ENCODE measurements around the gene ADAMTS15. TPM values are rescaled to one million over a fixed set of nuclear protein-coding genes. Genes with fewer than 3 reads are reported as not detected.

Gene ADAMTS15
- total RNA-seq, 2 donors from 2014 or later, result 10.8 to 14.1 TPM

DNA sequence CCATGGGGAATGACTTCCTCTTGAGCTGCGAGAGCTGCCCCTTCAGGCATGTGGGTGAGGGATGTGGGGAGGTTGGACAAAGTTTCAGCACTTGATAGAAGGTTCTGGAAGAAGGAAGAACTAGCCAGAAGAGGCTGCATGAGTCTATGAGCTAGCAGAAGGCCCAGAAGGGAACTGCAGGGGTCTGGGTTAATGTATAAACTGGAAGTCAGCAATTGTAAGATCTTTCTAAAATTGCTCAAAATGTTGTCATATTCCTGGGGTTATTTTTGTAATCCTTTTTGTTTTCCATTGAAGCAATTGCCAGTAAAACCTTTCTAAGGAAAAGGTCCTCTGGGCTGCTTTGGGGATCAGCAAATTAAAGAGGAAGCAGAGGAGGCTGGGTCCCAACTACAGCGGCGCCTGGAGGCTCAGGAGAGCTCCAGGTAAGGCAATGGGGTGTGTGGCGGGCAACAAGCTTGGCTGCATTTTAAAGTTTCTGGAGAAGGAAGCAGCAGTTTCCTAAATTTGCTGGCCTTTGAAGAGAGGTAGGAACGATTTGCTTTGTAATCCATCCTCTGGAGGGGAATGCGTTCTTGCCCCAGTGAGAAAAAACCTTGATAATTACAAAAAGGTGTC is 29.2 kb downstream of the ADAMTS15 start:
- Histone ChIP-seq H3K36me3 (peaks cover 8% of the 10 kb centered on the region), H3K27me3 (replicated peaks; ENCODE audit: insufficient read depth) (no peaks in the 10 kb centered on the region), H3K27ac (peak overlapping the region; percentile 74 to 85), H3K9me3 (no peaks in the 10 kb centered on the region), H3K4me1 (ENCODE audit: control insufficient read depth in 1 of 2, low read depth in 2 of 2) (peaks cover 17 to 47% of the 10 kb centered on the region in 2 donors), H3K4me3 (no peak overlapping the region)
- ATAC-seq (ENCODE audit: insufficient number of reproducible peaks, low FRiP score, low read depth) (no peak), DNase-seq (ENCODE audit: low spot score) (no peak)
- TF ChIP-seq, protein P1, sequence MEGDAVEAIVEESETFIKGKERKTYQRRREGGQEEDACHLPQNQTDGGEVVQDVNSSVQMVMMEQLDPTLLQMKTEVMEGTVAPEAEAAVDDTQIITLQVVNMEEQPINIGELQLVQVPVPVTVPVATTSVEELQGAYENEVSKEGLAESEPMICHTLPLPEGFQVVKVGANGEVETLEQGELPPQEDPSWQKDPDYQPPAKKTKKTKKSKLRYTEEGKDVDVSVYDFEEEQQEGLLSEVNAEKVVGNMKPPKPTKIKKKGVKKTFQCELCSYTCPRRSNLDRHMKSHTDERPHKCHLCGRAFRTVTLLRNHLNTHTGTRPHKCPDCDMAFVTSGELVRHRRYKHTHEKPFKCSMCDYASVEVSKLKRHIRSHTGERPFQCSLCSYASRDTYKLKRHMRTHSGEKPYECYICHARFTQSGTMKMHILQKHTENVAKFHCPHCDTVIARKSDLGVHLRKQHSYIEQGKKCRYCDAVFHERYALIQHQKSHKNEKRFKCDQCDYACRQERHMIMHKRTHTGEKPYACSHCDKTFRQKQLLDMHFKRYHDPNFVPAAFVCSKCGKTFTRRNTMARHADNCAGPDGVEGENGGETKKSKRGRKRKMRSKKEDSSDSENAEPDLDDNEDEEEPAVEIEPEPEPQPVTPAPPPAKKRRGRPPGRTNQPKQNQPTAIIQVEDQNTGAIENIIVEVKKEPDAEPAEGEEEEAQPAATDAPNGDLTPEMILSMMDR (IDR thresholded peaks at IDR 0.05), result no peak

DNA sequence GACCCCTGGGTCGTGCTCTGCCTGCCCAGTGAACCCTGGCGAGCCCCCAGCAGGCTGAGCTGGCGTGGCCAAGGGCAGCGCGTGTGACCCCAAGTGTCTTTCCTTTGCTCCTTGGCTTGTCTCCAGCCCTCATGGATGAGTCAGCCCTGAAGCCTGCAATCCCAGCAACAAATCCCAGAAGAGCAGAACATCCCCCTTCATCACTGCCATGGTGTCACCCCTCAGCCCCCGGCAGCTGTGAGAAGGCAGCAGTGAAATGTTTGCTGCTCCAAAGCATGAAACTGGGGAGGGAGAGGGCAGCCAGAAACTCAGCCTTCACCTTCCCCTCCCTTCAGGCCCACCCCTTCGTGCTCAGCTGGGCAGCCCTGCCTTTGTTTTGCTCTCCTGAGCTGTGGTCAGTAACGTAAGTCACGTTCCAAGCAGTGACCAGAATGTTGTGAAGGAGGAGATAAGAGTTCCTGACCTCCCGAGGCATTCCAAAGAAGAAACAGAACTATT is 29.8 kb downstream of the ADAMTS15 start:
- TF ChIP-seq, protein P1 (IDR thresholded peaks at IDR 0.05), result no peak
- DNase-seq (ENCODE audit: low spot score) (peak; percentile 47), ATAC-seq (ENCODE audit: insufficient number of reproducible peaks, low FRiP score, low read depth) (peak; percentile 37)
- H3K27ac ChIP-seq, result peak overlapping the region; percentile 74 to 85
- no peaks in the 10 kb centered on the region for H3K27me3 ChIP-seq (replicated peaks; ENCODE audit: insufficient read depth)
- peaks cover 17 to 47% of the 10 kb centered on the region in 2 donors for H3K4me1 ChIP-seq (ENCODE audit: control insufficient read depth in 1 of 2, low read depth in 2 of 2)
- no peaks in the 10 kb centered on the region for H3K9me3 ChIP-seq
- H3K4me3 ChIP-seq, result no peak overlapping the region
- peaks cover 8% of the 10 kb centered on the region for H3K36me3 ChIP-seq

DNA sequence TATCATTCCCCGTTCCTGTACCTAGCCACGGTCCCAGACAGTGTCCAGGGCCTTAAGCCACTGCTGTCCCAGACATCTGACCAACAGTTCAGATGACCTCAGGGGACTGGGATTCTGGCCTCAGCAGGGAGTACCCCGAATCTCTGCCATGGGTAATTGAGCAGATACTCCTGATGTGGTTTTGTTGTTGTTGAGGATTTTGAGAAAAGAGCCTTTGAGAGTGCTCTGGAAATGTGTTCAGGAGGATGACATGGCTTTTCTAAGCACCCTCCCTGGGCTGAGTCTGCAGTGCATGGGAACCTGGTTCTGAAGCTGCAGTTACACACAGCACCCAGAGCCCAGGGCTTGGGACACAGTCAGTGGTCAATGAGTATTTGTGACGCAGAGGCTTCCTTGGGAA is 30.4 kb downstream of the ADAMTS15 start:
- DNase-seq (ENCODE audit: low spot score) (no peak), ATAC-seq (ENCODE audit: insufficient number of reproducible peaks, low FRiP score, low read depth) (no peak)
- Histone ChIP-seq H3K4me3 (no peak overlapping the region), H3K4me1 (ENCODE audit: control insufficient read depth in 1 of 2, low read depth in 2 of 2) (peaks cover 17 to 47% of the 10 kb centered on the region in 2 donors), H3K9me3 (no peaks in the 10 kb centered on the region), H3K36me3 (peaks cover 2% of the 10 kb centered on the region), H3K27ac (peak overlapping the region; percentile 74 to 85), H3K27me3 (replicated peaks; ENCODE audit: insufficient read depth) (no peaks in the 10 kb centered on the region)
- TF ChIP-seq, protein P1 (IDR thresholded peaks at IDR 0.05), result no peak

DNA sequence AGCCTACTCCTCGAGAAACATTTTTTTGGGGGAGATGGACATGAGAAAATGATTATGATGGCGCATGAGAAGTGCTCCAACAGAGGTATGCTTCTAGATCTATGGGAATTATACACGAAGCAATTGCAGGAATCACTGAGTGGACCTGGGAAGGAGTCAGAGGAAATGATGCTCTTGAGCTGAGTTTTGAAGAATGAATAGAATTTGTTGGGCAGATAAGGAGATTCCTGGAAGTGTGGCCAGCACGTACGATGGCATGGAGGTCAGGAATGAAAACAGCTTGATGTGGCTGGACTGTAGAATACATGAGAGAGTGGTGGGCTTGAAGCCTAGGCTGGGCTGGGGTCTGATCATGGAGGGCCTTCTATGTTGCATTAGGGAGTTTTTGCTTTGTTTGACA is 31.7 kb downstream of the ADAMTS15 start:
- no peaks in the 10 kb centered on the region for H3K36me3 ChIP-seq
- ATAC-seq (ENCODE audit: insufficient number of reproducible peaks, low FRiP score, low read depth) (no peak), DNase-seq (ENCODE audit: low spot score) (no peak)
- H3K27ac ChIP-seq, result peak overlapping the region; percentile 46 to 57
- no peak overlapping the region for H3K4me3 ChIP-seq
- H3K27me3 ChIP-seq (replicated peaks; ENCODE audit: insufficient read depth), result no peaks in the 10 kb centered on the region
- H3K9me3 ChIP-seq, result no peaks in the 10 kb centered on the region
- H3K4me1 ChIP-seq (ENCODE audit: control insufficient read depth in 1 of 2, low read depth in 2 of 2), result peaks cover 17 to 47% of the 10 kb centered on the region in 2 donors
- TF ChIP-seq, protein P1 (IDR thresholded peaks at IDR 0.05), result no peak

DNA sequence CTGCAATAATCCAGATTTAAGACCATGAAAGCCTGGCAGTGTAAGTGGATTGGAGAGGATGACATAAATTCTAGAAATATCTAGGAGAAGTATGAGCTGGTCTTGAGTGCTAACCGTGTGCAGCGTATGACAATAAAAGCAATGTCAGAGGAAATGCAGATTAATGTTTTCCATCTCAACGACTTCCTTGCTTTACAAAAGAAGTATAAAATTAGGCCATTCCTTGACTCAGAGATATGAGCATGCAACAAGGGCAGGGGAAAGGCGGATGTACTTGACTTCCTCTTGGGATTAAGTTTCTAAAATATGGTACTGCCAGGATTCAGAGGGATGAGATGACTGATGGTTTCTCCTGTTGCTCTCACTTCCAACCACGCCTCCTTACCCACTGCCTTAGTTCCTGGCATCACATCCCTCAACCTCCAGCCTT is 32.3 kb downstream of the ADAMTS15 start:
- Histone ChIP-seq H3K4me1 (ENCODE audit: control insufficient read depth in 1 of 2, low read depth in 2 of 2) (peaks cover 17 to 47% of the 10 kb centered on the region in 2 donors), H3K27me3 (replicated peaks; ENCODE audit: insufficient read depth) (no peaks in the 10 kb centered on the region), H3K9me3 (no peaks in the 10 kb centered on the region), H3K27ac (peak overlapping the region; percentile 46 to 57), H3K36me3 (no peaks in the 10 kb centered on the region), H3K4me3 (no peak overlapping the region)
- TF ChIP-seq, protein P1 (IDR thresholded peaks at IDR 0.05), result no peak
- ATAC-seq (ENCODE audit: insufficient number of reproducible peaks, low FRiP score, low read depth) (peak; percentile 22), DNase-seq (ENCODE audit: low spot score) (no peak)

All from thoracic aorta (tissue), 2 donors.